ENCODE measurements around the gene MRPL43. TPM values are rescaled to one million over a fixed set of nuclear protein-coding genes. Genes with fewer than 3 reads are reported as not detected.

The MRPL43 gene
- total RNA-seq, 1 donor from 2014 or later, result 59.5 TPM

Other genes starting within 250 kb of the MRPL43 start
- gene PAX2, start 241.9 kb downstream of the MRPL43 start, total RNA-seq, result 0.07 TPM in 1 of 2 replicates, not detected in the other
- gene SLF2, start 74.5 kb downstream of the MRPL43 start, total RNA-seq, result 34.9 and 35.3 TPM in 2 replicates
- 1.4 and 1.8 TPM in 2 replicates for gene SEMA4G, start 18.0 kb downstream of the MRPL43 start, total RNA-seq
- 41.1 and 42.1 TPM in 2 replicates for gene TWNK, start within 50 bp of the MRPL43 start, total RNA-seq
- gene LZTS2, start 12.3 kb upstream of the MRPL43 start, total RNA-seq, result 21.8 and 22.7 TPM in 2 replicates
- 0.38 and 0.93 TPM in 2 replicates for gene PDZD7, start 43.6 kb upstream of the MRPL43 start, total RNA-seq
- gene SFXN3, start 43.7 kb upstream of the MRPL43 start, total RNA-seq, result 36.0 and 37.3 TPM in 2 replicates
- 0.78 and 0.79 TPM in 2 replicates for gene KAZALD1, start 74.5 kb upstream of the MRPL43 start, total RNA-seq
- gene TLX1, start 143.8 kb upstream of the MRPL43 start, total RNA-seq, result not detected in 2 replicates
- gene LBX1, start 242.0 kb upstream of the MRPL43 start, total RNA-seq, result not detected in 2 replicates

All from activated CD4-positive, alpha-beta T cell treated with anti-CD3 and anti-CD28 coated beads, Interleukin-2, amount 10 ng/mL, durations not matched to agents 24 days and 14 days (primary cell).